Measurements from ENCODE around the gene PRDM15.

- TF ChIP-seq CTCF (conservative IDR thresholded peaks at IDR 0.05; ENCODE audit: low read depth in 2 of 2) (peak; percentile 47 to 63), POLR2AphosphoS5 (IDR thresholded peaks at IDR 0.05; ENCODE audit: low read depth) (no peak), EZH2 (IDR thresholded peaks at IDR 0.05; ENCODE audit: low read depth, unreplicated experiment) (no peak), JUNB (IDR thresholded peaks at IDR 0.05; ENCODE audit: unreplicated experiment) (no peak), NANOG (IDR thresholded peaks at IDR 0.05; ENCODE audit: borderline replicate concordance) (no peak)
Observed at GRCh38 chr21:41847066-41847804, 31.9 kb downstream of the PRDM15 start.

Data from GM23338 (cell line).